Stimulated activated CD8-positive, alpha-beta memory T cell treated with anti-CD3 and anti-CD28 coated beads, Interleukin-12 subunit alpha, Interleukin-12 subunit beta, amount 100 ng/mL, for 24 hours (primary cell): ENCODE results near the gene TTF2.
"Not testable (repeated sequence)": the region's sequence is repeated elsewhere in the genome, so short reads cannot be mapped to it uniquely, and the experiment has no call there.

Source experiments
- DNase-seq: peaks from one replicate; pipeline ENCODE4 v3.0.0-alpha.2; 2020; ENCODE audit errors: extremely low read depth

The TTF2 gene

GRCh38 chr1:117093091-117093534 lies 33.0 kb downstream of the TTF2 start:
- DNase-seq, result no peak

GRCh38 chr1:117093870-117094621 lies 33.9 kb downstream of the TTF2 start:
- no peak for DNase-seq

DNA sequence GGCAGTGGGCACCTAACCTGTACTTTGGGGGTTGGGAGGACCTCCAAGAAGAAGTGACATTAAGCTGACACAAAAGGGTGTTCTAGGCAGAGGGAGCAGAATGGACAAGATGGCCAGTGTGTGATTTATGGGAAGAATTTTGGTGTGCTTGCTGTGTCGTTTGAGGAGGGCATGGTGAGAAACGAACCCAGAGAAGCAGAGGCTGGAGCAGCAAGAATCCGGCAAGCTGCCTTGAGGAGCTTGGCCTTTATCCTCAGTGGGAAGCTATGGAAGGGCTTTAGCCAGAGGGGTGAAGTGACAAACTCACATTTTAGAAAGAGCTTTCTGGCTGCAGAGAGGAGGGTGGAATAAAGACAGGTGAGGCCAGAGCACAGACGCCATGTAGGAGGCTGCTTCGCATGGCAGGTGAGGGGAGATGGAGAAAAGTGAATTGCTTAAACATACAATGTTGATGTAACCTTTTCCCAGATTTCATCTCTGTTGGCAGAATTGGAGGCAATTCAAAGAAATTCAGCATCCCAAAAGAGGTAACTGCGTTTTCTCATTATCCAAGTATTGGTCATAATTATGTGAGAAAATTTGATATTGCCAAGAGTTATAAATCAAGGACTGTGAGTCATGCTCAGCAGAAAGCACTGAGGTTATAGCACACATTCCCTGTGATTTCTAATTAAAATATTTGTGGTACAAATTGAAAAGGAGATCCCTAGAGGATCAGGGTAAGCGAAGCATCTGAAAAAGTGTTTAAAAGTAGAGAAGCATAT lies 34.9 kb downstream of the TTF2 start:
- no peak for DNase-seq

- DNase-seq, result no peak
Observed at GRCh38 chr1:117096951-117097408, 36.9 kb downstream of the TTF2 start.

DNA sequence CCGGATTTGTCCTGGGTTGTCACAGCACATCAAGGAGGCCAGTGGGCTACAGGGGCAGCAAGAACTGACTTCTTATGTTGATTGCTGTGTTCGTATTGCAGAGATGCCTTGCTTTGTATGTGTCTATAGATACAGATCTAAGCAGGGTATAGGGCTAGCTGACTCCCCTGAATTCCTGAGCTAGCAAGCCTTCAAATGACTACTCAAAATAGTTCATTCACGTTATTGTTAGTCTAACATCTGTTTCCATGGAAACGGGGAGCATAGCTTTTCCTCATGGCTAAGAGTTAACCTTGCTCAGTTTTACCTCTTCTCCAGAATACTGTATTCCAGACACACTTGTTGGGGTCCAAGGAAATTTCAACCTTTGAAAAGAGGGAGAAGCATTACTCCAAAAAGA lies 37.3 kb downstream of the TTF2 start:
- DNase-seq, result no peak

GRCh38 chr1:117098287-117098890 lies 38.3 kb downstream of the TTF2 start:
- DNase-seq, result no peak

DNA sequence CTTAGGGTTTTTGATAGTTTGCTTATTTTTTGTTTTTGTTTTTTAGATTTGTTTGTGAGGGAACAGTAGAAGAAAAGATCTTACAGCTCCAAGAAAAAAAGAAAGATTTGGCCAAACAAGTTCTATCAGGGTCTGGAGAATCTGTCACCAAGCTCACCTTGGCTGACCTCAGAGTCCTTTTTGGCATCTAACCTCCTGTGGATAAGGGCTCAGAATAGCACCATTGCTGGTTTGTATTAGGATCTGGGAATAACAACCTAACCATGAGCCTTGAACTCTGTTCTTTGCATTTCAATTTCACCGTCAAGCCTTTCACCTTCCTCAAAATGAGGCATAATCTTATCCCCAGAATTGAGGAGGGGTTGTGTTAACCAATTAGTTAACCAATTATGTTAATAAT lies 41.2 kb downstream of the TTF2 start:
- DNase-seq, result no peak

- DNase-seq, result not testable (repeated sequence)
Observed at GRCh38 chr1:117101858-117102257, 41.7 kb downstream of the TTF2 start.

DNA sequence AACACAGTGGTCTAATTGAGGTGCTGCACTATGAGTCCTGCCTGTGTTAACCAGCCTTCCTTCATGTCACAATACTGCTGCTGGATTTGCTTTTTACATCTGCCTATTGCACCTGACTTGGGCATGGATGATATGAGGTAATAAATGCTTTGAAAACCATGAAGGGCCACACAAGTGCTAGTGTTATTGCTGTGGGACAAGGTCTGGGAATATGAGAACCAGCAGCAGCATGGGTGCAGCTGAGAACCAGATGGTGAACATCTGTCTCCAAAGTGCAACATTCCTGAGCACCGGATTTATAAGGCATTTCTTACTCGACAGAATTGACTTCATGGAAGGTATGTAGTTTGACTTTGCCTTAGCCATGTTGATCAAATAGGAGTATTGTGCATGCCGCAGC lies 44.9 kb downstream of the TTF2 start:
- DNase-seq, result no peak

DNA sequence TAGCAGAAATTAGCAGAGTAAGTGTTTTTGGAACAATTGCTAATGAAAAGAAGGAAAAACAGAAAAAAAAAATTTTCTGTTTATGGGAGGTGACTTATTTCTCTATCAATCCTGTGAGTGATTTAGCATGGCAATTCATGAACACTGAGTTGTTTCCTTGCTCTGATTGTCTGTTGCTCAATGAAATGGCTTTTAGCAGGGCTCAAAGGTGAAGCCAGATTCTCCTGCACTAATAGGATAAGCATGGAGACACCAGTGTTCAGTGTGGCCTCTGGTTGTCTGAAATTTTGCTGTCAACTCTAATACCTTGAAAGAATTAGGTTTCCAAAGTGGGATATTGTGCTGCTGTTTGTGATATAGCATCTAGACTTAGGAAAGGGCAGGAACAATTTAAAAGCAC lies 45.6 kb downstream of the TTF2 start:
- no peak for DNase-seq

DNA sequence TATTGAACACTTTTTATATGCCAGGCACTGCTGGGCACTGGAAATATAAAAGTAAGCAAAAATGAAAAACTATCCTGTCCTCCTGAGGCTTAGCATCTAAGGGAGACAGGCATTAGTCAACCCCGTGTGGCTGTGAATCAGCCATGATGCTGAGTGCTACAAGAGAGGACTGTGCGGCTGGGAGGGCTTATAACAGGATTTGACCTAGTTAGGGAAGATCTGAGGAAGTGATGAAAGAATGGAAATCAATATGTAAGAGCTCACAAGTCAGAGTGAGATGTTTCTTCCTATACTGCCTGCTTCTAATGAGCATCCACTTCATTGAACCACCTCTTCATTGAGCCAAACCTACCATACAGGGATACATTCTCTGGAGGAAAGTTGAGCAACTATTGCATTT lies 46.4 kb downstream of the TTF2 start:
- DNase-seq, result no peak

- DNase-seq, result no peak
Observed at GRCh38 chr1:117107364-117107763, 47.2 kb downstream of the TTF2 start.

- no peak for DNase-seq
Observed at GRCh38 chr1:117110774-117111173, 50.6 kb downstream of the TTF2 start.

DNA sequence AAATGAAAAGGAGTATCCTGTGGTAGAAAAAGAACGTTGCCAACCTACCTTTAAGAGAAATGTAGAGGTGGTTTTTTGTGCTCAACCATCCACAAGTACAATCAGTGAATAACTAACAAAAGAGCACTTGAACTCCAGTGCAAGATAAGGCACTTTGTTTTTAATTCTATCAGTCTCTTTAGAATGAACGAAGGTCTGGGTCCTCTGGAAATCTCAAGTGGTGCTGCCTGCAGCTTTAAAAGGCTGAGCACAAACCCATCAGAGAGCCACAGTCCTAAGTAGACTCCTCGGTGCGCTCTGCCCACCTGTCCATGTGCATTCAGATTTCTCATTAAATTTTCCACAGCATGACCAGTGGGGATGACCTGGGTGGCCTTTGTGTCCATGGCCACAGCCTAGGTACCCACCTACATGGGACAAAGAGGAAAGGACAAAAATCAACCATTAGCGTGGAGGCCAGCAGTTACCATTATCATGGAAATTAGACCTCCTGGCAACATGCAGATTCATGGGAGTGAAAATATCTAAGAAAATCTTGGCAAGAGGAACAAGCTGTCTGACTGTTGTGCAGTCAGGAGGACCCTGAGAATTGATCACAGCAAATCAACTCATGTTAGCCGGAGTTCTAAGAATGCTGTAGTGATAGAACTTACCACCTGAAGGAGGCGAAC lies 52.1 kb downstream of the TTF2 start:
- no peak for DNase-seq

DNA sequence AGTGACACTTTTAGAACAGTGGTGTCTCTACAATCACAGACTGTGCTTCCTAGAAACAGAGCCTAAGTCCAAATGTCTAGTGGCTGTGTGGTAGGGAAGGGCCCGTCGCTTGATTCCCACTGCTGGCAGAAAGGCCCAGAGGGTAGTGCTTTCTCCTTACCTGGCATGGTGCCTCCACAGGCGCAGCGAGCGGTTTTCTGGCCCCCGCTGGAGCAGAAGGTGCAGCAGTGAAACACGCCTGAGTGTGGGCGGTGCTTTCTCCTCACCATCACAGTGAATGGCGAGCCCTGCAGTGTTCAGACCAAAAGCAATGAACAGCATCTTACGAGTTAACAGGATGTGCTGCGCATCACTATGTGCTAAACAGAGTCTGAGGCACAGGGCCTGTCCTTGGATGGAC lies 53.1 kb downstream of the TTF2 start:
- DNase-seq, result no peak

- DNase-seq, result no peak
Observed at GRCh38 chr1:117114877-117115276, 54.8 kb downstream of the TTF2 start.

DNA sequence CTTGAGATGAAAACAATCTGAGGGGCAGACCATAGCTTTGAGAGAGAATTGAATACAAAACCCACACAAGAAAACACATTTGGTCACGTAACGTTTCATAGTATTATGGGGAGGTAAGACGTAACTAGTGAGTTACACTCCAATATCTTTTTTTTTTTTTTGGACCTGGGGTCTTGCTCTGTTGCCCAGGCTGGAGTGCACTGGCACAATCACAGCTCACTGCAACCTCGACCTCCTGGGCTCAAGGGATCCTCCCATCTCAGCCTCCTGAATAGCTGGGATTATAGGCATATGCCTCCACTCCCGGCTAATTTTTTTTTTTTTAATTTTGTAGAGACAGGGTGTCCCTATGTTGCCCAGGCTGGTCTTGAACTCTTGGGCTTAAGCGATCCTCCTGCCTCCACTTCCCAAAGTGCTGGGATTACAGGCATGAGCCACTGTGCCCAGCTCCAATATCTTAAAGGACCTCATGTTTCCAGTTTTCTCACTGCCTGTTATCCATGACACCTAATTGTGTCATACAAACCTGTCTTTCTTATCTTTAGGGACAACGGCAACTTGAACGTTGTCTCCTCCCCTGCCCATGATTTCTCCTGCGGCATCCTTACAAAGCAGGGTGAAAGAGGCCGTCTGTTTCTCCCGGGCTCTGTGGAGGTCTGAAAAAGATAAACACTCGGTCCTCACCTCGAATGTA lies 56.1 kb downstream of the TTF2 start:
- no peak for DNase-seq

GRCh38 chr1:117116784-117117130 lies 56.6 kb downstream of the TTF2 start:
- DNase-seq, result no peak

- no peak for DNase-seq
Observed at GRCh38 chr1:117117697-117118096, 57.6 kb downstream of the TTF2 start.

- no peak for DNase-seq
Observed at GRCh38 chr1:117118137-117118536, 58.0 kb downstream of the TTF2 start.

DNA sequence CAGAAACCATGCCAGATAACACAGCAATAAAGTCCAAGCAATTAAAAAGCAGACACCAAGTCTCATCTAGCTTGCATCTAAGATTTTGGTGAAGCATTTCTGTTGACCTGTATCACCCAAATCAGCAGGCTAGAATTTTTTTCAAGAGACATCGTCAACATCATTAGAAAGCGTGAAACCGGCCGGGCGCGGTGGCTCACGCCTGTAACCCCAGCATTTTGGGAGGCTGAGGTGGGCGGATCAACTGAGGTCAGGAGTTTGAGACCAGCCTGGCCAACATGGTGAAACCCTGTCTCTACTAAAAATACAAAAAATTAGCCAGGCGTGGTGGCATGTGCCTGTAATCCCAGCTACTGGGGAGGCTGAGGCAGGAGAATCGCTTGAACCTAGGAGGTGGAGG lies 59.0 kb downstream of the TTF2 start:
- DNase-seq, result not testable (repeated sequence)
